ENCODE results near the gene RARRES1.

RARRES1 gene

DNA sequence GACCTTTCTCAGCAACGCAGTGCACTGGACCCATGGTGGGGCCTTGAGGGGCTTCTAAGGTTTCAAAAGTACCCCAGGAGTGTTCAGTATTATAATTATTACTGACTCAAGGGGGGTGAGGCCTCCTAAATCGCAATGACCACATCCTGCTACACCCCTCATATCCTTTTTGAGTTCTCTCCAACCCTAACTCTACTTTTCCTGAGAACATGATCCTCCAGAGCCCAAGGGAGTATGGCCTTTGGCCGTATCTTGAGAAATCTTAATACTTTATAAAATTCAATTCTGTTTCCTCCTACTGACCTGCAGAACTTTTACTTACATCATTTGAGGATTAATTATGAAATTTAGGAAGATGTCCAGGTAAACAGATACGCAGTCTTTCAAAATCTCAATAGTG is 30.4 kb upstream of the RARRES1 start:
- no peak for FAIRE-seq
- TF ChIP-seq TAF1 (IDR thresholded peaks at IDR 0.05; ENCODE audit: borderline replicate concordance, low read depth, low read length) = no peak
- TF ChIP-seq POLR2A (IDR thresholded peaks at IDR 0.05; ENCODE audit: low read depth, low read length) = no peak
- no peak for TF ChIP-seq POLR2AphosphoS5 (IDR thresholded peaks at IDR 0.05; ENCODE audit: low read depth, low read length)

DNA sequence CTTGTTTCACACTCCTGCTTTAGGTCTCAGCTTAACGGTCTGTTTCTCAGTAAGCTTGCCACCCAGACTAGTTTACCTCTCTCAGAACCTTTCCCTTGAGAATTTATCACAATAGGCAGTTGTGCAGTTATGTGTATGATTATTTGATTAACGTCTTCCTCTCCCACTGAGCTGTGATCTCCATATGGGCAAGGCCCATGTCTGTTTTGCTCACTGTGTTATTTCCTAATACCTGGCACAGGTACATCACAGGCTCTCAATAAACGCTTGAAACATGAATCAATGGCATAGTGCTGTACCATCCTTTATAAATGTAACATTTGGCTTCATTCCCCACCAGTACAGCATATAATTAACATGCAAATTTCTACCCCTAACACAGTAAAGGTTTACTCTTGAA is 29.1 kb upstream of the RARRES1 start:
- DNase-seq (ENCODE audit: insufficient read length) (no peak), FAIRE-seq (no peak)
- TF ChIP-seq POLR2A (IDR thresholded peaks at IDR 0.05; ENCODE audit: low read depth, low read length) (no peak), POLR2AphosphoS5 (IDR thresholded peaks at IDR 0.05; ENCODE audit: low read depth, low read length) (no peak), TAF1 (IDR thresholded peaks at IDR 0.05; ENCODE audit: borderline replicate concordance, low read depth, low read length) (no peak)

More for the DNA sequence above, 30.4 kb upstream of the RARRES1 start:
- DNase-seq (ENCODE audit: insufficient read length) = no peak

DNA sequence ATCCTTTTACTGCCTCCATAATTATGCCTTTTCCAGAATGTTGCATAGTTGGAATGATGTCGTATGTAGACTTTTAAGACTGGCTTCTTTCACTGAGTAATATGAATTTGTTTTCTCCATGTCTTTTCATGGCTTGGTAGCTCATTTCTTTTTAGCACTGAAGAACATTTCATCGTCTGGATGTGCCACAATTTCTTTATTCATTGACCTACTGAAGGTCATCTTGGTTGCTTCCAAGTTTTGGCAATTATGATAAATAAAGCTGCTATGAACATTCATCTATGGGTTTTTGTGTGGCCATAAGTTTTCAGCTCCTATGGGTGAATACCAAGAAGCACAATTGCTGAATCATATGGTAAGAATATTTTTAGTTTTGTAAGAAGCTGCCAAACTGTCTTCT is 23.2 kb upstream of the RARRES1 start:
- no peak for FAIRE-seq
- TF ChIP-seq TAF1 (IDR thresholded peaks at IDR 0.05; ENCODE audit: borderline replicate concordance, low read depth, low read length) (no peak), POLR2AphosphoS5 (IDR thresholded peaks at IDR 0.05; ENCODE audit: low read depth, low read length) (no peak), POLR2A (IDR thresholded peaks at IDR 0.05; ENCODE audit: low read depth, low read length) (no peak)
- DNase-seq (ENCODE audit: insufficient read length) = no peak

DNA sequence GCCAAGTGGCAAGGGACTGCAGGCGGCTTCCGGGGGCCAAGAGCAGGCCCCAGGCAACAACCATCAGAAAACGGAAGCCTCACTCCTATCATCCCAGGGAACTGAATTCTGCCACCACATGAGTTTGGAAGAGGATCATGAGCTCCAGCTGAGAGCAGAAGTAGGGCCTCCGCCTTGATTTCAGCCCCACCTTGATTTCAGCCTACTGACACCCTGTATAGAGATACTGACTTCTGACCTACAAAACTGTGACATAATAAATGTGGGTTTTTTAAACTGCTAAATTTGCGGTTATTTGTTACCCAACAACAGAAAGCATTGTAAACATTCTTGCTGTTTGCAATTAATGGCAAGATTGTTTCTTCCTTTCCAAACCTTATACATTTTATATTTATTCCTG is 21.6 kb upstream of the RARRES1 start:
- FAIRE-seq (no peak), DNase-seq (ENCODE audit: insufficient read length) (no peak)
- TF ChIP-seq POLR2AphosphoS5 (IDR thresholded peaks at IDR 0.05; ENCODE audit: low read depth, low read length) (no peak), POLR2A (IDR thresholded peaks at IDR 0.05; ENCODE audit: low read depth, low read length) (no peak), TAF1 (IDR thresholded peaks at IDR 0.05; ENCODE audit: borderline replicate concordance, low read depth, low read length) (no peak)

DNA sequence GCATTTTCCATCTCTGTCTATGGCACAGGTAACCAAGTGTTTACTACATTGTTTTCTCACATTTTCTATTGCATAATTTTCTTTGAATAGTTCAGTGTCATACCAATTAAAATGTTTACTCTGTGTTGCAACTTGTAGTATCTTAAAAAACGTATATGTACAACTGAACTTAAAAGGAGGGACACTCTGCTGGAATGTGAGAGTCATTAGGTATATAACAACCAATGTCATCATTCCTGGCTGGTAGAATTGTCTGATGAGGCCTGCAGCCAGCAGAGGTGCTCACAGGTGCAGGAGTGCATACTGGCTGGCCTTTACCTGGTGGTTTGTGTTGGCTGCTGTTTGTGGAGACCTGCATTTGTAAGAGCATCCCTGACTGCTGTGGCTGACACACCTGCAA is 19.1 kb upstream of the RARRES1 start:
- DNase-seq (ENCODE audit: insufficient read length) = no peak
- FAIRE-seq = no peak
- TF ChIP-seq TAF1 (IDR thresholded peaks at IDR 0.05; ENCODE audit: borderline replicate concordance, low read depth, low read length) = no peak
- TF ChIP-seq POLR2AphosphoS5 (IDR thresholded peaks at IDR 0.05; ENCODE audit: low read depth, low read length) = no peak
- no peak for TF ChIP-seq POLR2A (IDR thresholded peaks at IDR 0.05; ENCODE audit: low read depth, low read length)

DNA sequence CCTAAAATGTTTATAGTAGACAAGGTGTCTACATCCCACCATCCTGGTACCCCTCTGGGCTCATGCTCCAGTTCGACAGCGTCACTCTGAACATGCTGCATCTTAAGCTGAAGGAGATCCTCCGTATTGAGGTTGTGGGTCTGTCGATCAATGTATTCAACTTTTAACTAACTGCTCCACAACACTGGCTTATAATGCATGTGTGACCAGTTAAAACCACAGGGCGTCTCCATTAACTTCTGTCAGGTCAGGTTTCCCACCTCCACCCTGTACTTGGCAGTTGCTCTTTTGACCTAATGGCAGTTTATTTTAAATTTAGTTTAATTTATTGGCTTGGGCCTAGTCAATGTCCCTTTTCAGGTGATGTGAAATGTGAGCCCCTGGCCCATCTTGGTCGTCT is 17.8 kb upstream of the RARRES1 start:
- FAIRE-seq (no peak), DNase-seq (ENCODE audit: insufficient read length) (no peak)
- TF ChIP-seq POLR2AphosphoS5 (IDR thresholded peaks at IDR 0.05; ENCODE audit: low read depth, low read length) (no peak), TAF1 (IDR thresholded peaks at IDR 0.05; ENCODE audit: borderline replicate concordance, low read depth, low read length) (no peak), POLR2A (IDR thresholded peaks at IDR 0.05; ENCODE audit: low read depth, low read length) (no peak)

DNA sequence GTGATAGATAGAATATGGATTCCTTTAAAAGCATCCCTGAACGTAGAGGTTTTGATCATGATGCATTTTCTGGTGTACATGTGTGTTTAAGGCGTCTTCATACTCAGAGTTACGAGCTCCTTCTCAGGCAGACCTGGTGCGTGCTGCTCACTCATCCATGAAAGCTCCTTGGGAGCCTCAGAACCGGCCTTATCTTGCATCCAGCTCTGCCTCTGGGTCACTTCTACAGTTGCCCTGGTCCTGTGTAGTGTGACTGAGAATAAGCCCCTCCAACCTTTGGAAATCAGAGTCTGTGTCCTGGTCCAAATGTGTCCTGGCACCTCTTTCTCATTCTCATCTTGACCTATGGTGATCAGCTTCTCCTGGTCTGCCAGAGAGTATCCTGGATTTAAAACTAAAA is 17.3 kb upstream of the RARRES1 start:
- FAIRE-seq = no peak
- TF ChIP-seq POLR2AphosphoS5 (IDR thresholded peaks at IDR 0.05; ENCODE audit: low read depth, low read length) (no peak), POLR2A (IDR thresholded peaks at IDR 0.05; ENCODE audit: low read depth, low read length) (no peak), TAF1 (IDR thresholded peaks at IDR 0.05; ENCODE audit: borderline replicate concordance, low read depth, low read length) (no peak)
- DNase-seq (ENCODE audit: insufficient read length) = no peak

DNA sequence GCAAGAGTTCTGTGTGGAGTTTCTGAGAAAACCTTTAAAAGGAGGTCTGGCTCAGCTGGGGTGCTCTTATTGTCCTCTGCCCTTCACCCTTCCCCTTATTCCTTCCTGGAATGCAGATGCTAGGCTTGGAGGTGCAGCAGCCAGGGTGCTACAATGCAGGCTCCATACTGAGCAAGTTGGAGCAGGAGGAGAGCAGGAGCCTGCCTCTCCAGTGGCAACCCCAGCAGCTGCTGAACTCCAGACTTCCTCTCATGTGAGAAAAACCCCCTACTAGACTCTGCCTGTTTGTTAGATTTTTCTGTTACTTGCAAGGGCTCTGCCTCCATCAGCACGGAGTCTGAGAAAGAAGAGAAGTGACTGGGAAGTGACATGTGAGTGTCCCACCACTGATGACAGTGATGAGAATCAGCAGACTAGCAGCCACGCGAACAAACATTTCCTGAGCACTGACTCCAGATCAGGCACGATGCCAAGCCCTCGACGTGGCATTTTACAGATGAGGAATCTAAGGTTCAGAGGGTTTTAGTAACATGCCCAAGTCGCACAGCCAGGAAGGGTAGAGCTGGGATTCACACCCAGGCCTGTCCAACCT is 16.1 kb upstream of the RARRES1 start:
- DNase-seq (ENCODE audit: insufficient read length) = no peak
- TF ChIP-seq TAF1 (IDR thresholded peaks at IDR 0.05; ENCODE audit: borderline replicate concordance, low read depth, low read length) = no peak
- TF ChIP-seq POLR2AphosphoS5 (IDR thresholded peaks at IDR 0.05; ENCODE audit: low read depth, low read length) = no peak
- no peak for TF ChIP-seq POLR2A (IDR thresholded peaks at IDR 0.05; ENCODE audit: low read depth, low read length)
- no peak for FAIRE-seq

DNA sequence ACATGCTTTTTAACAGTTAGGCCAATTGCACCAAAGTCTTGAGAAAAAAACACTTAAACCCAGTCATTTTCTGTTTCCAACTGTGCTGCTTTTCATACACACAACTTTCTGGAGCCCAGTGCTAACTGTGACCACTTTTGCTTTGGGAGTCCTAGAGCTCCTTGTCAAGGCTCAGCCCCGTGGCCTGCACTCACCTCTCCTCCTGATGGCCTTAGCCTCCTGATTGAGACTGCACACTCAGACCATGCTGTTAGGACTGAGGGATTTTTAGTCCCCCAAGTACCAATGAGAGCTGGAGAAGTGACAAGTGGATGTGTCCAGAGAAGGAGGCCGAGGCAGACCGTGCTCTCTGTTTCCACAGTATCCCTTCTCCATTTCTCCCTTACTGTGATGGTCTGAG is 15.2 kb upstream of the RARRES1 start:
- DNase-seq (ENCODE audit: insufficient read length) (no peak), FAIRE-seq (no peak)
- TF ChIP-seq POLR2A (IDR thresholded peaks at IDR 0.05; ENCODE audit: low read depth, low read length) = no peak

DNA sequence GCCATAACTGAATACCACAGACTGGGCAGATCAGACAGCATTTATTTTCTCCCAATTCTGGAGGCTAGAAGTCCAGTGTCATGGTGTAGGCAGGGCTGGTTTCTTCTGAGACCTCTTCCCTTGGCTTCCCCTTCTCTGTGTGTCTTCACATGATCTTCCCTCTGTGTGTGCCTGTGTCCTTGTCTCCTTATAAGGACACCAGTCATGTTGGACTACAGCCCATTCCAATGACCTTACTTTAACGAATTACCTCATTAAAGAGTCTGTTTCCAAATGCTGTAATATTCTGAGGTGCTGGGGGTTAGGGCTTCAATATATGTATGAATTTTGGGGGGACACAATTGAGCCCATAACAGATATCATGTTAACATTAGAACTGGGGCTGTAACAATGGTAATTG is 13.3 kb upstream of the RARRES1 start:
- TF ChIP-seq POLR2AphosphoS5 (IDR thresholded peaks at IDR 0.05; ENCODE audit: low read depth, low read length) = no peak
- no peak for TF ChIP-seq TAF1 (IDR thresholded peaks at IDR 0.05; ENCODE audit: borderline replicate concordance, low read depth, low read length)
- no peak for TF ChIP-seq POLR2A (IDR thresholded peaks at IDR 0.05; ENCODE audit: low read depth, low read length)
- DNase-seq (ENCODE audit: insufficient read length) (no peak), FAIRE-seq (no peak)

DNA sequence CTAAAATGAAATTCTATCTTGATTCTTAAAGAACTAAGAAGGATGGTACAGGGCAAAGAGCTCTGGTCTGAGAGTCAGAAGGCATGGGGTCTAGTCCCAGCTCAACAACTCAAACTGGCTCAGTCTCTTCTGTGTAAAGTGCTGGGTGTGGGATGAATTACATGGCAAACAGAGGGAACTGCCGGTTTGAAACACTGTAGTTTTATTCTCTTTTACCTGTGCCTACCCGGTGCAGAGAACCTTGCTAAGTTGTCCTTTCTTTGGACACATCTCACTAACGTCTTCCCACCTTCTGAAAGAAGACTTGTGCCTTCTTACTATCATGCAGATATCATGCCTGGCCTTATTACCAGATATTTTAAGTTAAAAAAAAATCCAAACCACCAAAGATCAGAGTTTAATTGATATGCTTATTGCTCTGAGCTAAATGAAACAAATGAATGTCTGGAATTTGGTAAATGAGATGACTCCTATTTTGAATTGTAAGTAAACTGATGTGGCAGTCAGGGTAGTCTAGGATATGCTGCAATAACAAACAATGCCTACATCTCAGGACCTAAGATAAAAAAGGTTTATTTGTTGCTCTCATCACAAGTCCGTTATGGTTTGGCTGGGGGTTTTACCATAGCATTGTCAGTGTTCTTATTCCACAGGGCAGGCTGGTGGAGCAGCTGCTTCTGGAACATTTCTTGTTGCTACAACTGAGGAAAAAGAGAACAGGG is 12.5 kb upstream of the RARRES1 start:
- TF ChIP-seq TAF1 (IDR thresholded peaks at IDR 0.05; ENCODE audit: borderline replicate concordance, low read depth, low read length) (no peak), POLR2AphosphoS5 (IDR thresholded peaks at IDR 0.05; ENCODE audit: low read depth, low read length) (no peak), POLR2A (IDR thresholded peaks at IDR 0.05; ENCODE audit: low read depth, low read length) (no peak)
- FAIRE-seq (no peak), DNase-seq (ENCODE audit: insufficient read length) (no peak)
